Peyer's patch (tissue), 4 donors: ENCODE measurements around the gene CCDC39.

Experiments used
- CTCF ChIP-seq, 6 experiments: fragments of 450-650 bp in 4 of 6; fragments of 200-600 bp in 2 of 6; sonication (generic) in 1 of 6; IDR thresholded peaks; one replicate each; pipeline ENCODE4 v1.5.1; 2017 to 2019; ENCODE audit warnings: antibody characterized with exemption in 6 of 6, mild to moderate bottlenecking in 3 of 6, moderate library complexity in 1 of 6
- POLR2A ChIP-seq, 2 donors: fragments of 450-650 bp; IDR thresholded peaks; one replicate each; pipeline ENCODE4 v1.5.1; 2017; ENCODE audit warnings: antibody characterized with exemption in 2 of 2, mild to moderate bottlenecking in 2 of 2, moderate library complexity in 2 of 2

GRCh38 chr3:180564676-180565075 is 114.6 kb downstream of the CCDC39 start:
- TF ChIP-seq CTCF (IDR thresholded peaks at IDR 0.05) (no peak), POLR2A (IDR thresholded peaks at IDR 0.05) (no peak)
